GM12878 (cell line): ENCODE measurements around the gene FOXJ3.

Experiments used
- BMI1 ChIP-seq: fragments of 450-650 bp; IDR thresholded peaks from 2 replicates; pipeline ENCODE4 v1.6.1; 2016; ENCODE audit warnings: mild to moderate bottlenecking, moderate library complexity, borderline replicate concordance
- BRCA1 ChIP-seq: IDR thresholded peaks from 2 replicates; pipeline ENCODE4 v1.6.1; 2011; ENCODE audit warnings: low read depth, low read length, improper control_type of control experiment

- TF ChIP-seq BRCA1, result no peak
- peak; percentile 88 for TF ChIP-seq BMI1
These were observed 13.5 kb upstream of the FOXJ3 start for GRCh38 chr1:42348498-42348897.
